ENCODE measurements around the gene POC1A.

GRCh38 chr3:52072020-52072419 lies 82.2 kb downstream of the POC1A start:
- TF ChIP-seq CTCF (conservative IDR thresholded peaks at IDR 0.05; ENCODE audit: low read depth, low read length): no peak
- no peak for TF ChIP-seq EZH2 (IDR thresholded peaks at IDR 0.05; ENCODE audit: borderline replicate concordance, low read depth, low read length, poor library complexity, severe bottlenecking)

All from A673 (cell line).